Measurements from ENCODE around the gene PPP1R12A. TPM values are rescaled to one million over a fixed set of nuclear protein-coding genes. Genes with fewer than 3 reads are reported as not detected.

Gene PPP1R12A
- total and polyA plus RNA-seq, 9 of the 15 experiments (the other 6 are each of a cell fraction or from before 2014, with no cell fraction given): 26.4 to 119 (median 53.3) TPM

- TF ChIP-seq RERE (CRISPR knock-in tag; IDR thresholded peaks at IDR 0.05; ENCODE audit: borderline replicate concordance) (no peak), ZNF57 (CRISPR knock-in tag; IDR thresholded peaks at IDR 0.05) (no peak), NFXL1 (CRISPR knock-in tag; IDR thresholded peaks at IDR 0.05) (no peak), KAT2B (IDR thresholded peaks at IDR 0.05; ENCODE audit: low read depth, low read length) (no peak), ZNF395 (CRISPR knock-in tag; IDR thresholded peaks at IDR 0.05) (no peak; the same call in 1 of the 2 replicates), MIER1 (IDR thresholded peaks at IDR 0.05; ENCODE audit: low read depth) (no peak), CREBBP (IDR thresholded peaks at IDR 0.05; ENCODE audit: low read depth, low read length) (no peak), KLF13 (tag; IDR thresholded peaks at IDR 0.05; ENCODE audit: borderline replicate concordance, low read depth) (no peak), SNAPC5 (CRISPR knock-in tag; IDR thresholded peaks at IDR 0.05) (no peak), BRF1 (IDR thresholded peaks at IDR 0.05; ENCODE audit: borderline replicate concordance, extremely low read depth, insufficient read length) (no peak), ZNF121 (CRISPR knock-in tag; conservative IDR thresholded peaks at IDR 0.05) (no peak), HDAC8 (tag; IDR thresholded peaks at IDR 0.05) (0 out of 2 replicates have a peak, but pooled peaks have one; percentile 31), MYNN (IDR thresholded peaks at IDR 0.05) (no peak), MYNN (CRISPR knock-in tag; IDR thresholded peaks at IDR 0.05) (no peak), KLF1 (tag; IDR thresholded peaks at IDR 0.05) (no peak), ZHX1 (conservative IDR thresholded peaks at IDR 0.05; ENCODE audit: low read length) (no peak), COPS2 (conservative IDR thresholded peaks at IDR 0.05) (no peak), GATA2 (CRISPR knock-in tag; IDR thresholded peaks at IDR 0.05) (no peak), CCNT2 (IDR thresholded peaks at IDR 0.05; ENCODE audit: borderline replicate concordance, extremely low read depth, insufficient read length, low read depth, low read length) (no peak)
Measured at GRCh38 chr12:79964100-79964627, 29.3 kb upstream of the PPP1R12A start (continued).

Data from K562 (cell line).